ENCODE results near the gene PLIN1.

Gene PLIN1

GRCh38 chr15:89660556-89660955, 18.6 kb downstream of the PLIN1 start:
- peaks cover 37% of the 10 kb centered on the region for H3K4me1 ChIP-seq (ENCODE audit: control insufficient read depth, insufficient read depth, low read length)

GRCh38 chr15:89659295-89659694, 19.9 kb downstream of the PLIN1 start:
- no peaks in the 10 kb centered on the region for H3K27me3 ChIP-seq (ENCODE audit: control insufficient read depth, insufficient read depth, low read length)

More at GRCh38 chr15:89660556-89660955, 18.6 kb downstream of the PLIN1 start:
- Histone ChIP-seq H3K4me3 (ENCODE audit: low read length) (no peak overlapping the region), H3K9ac (ENCODE audit: low read depth, low read length) (no peak overlapping the region), H3K9me3 (replicated peaks; ENCODE audit: low read length) (no peaks in the 10 kb centered on the region), H3K36me3 (ENCODE audit: insufficient read depth, low read length) (no peaks in the 10 kb centered on the region), H3K27me3 (ENCODE audit: control insufficient read depth, insufficient read depth, low read length) (no peaks in the 10 kb centered on the region), H3K4me2 (ENCODE audit: low read length) (no peak overlapping the region)

DNA sequence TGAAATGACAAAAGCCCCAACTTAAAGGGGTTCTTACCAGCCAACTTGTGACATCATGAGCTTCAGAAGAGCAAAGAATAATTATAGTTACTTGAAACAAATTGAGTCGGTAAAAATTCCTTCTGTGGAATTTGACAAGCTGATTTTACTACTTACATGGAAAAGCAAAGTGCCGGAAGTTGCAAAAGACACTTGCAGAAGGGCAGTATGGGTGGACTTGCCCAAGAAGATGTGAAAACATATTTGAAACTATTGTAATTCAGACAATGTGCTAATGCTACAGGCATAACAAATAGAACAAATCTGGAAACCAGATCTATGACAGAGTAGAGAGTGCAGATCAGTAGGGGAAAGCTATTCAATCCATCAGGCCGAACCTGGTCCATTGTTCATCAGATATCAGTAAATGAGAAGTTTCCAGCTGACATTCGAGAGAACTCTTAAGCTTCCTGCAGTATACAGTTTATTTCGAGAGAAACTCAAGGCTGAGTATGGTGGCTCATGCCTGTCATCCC, 21.4 kb downstream of the PLIN1 start:
- H3K4me2 ChIP-seq (ENCODE audit: low read length), result no peak overlapping the region
- peaks cover 30% of the 10 kb centered on the region for H3K4me1 ChIP-seq (ENCODE audit: control insufficient read depth, insufficient read depth, low read length)
- H3K9ac ChIP-seq (ENCODE audit: low read depth, low read length), result no peak overlapping the region
- no peaks in the 10 kb centered on the region for H3K9me3 ChIP-seq (replicated peaks; ENCODE audit: low read length)
- no peaks in the 10 kb centered on the region for H3K36me3 ChIP-seq (ENCODE audit: insufficient read depth, low read length)
- H3K4me3 ChIP-seq (ENCODE audit: low read length), result no peak overlapping the region
- no peaks in the 10 kb centered on the region for H3K27me3 ChIP-seq (ENCODE audit: control insufficient read depth, insufficient read depth, low read length)

More at GRCh38 chr15:89659295-89659694, 19.9 kb downstream of the PLIN1 start:
- no peaks in the 10 kb centered on the region for H3K9me3 ChIP-seq (replicated peaks; ENCODE audit: low read length)
- H3K4me1 ChIP-seq (ENCODE audit: control insufficient read depth, insufficient read depth, low read length), result peaks cover 31% of the 10 kb centered on the region
- no peak overlapping the region for H3K9ac ChIP-seq (ENCODE audit: low read depth, low read length)
- no peak overlapping the region for H3K4me3 ChIP-seq (ENCODE audit: low read length)
- H3K36me3 ChIP-seq (ENCODE audit: insufficient read depth, low read length), result no peaks in the 10 kb centered on the region
- H3K4me2 ChIP-seq (ENCODE audit: low read length), result no peak overlapping the region

GRCh38 chr15:89656116-89656815, 22.9 kb downstream of the PLIN1 start:
- peaks cover 22% of the 10 kb centered on the region for H3K4me1 ChIP-seq (ENCODE audit: control insufficient read depth, insufficient read depth, low read length)
- no peaks in the 10 kb centered on the region for H3K27me3 ChIP-seq (ENCODE audit: control insufficient read depth, insufficient read depth, low read length)
- H3K36me3 ChIP-seq (ENCODE audit: insufficient read depth, low read length), result peaks cover 5% of the 10 kb centered on the region

GRCh38 chr15:89654847-89655805, 24.0 kb downstream of the PLIN1 start, which contains the start of gene KIF7:
Gene KIF7 (minus strand): TSS chr15:89655467. CDS start chr15:89652930, 2,537 bp downstream.
- Histone ChIP-seq H3K36me3 (ENCODE audit: insufficient read depth, low read length) (peaks cover 6% of the 10 kb centered on the region), H3K9ac (ENCODE audit: low read depth, low read length) (peak within 1 kb of the TSS; percentile 91), H3K4me2 (ENCODE audit: low read length) (peak within 1 kb of the TSS; percentile 92), H3K27me3 (ENCODE audit: control insufficient read depth, insufficient read depth, low read length) (no peaks in the 10 kb centered on the region), H3K4me1 (ENCODE audit: control insufficient read depth, insufficient read depth, low read length) (peaks cover 22% of the 10 kb centered on the region), H3K9me3 (replicated peaks; ENCODE audit: low read length) (no peaks in the 10 kb centered on the region), H3K4me3 (ENCODE audit: low read length) (peak within 1 kb of the TSS; percentile 78)

More at GRCh38 chr15:89656116-89656815, 22.9 kb downstream of the PLIN1 start:
- H3K9me3 ChIP-seq (replicated peaks; ENCODE audit: low read length), result no peaks in the 10 kb centered on the region
- no peak overlapping the region for H3K4me2 ChIP-seq (ENCODE audit: low read length)
- no peak overlapping the region for H3K9ac ChIP-seq (ENCODE audit: low read depth, low read length)
- H3K4me3 ChIP-seq (ENCODE audit: low read length), result no peak overlapping the region

- Histone ChIP-seq H3K4me1 (ENCODE audit: control insufficient read depth, insufficient read depth, low read length) (peaks cover 22% of the 10 kb centered on the region), H3K27me3 (ENCODE audit: control insufficient read depth, insufficient read depth, low read length) (no peaks in the 10 kb centered on the region), H3K4me3 (ENCODE audit: low read length) (peak overlapping the region; percentile 78), H3K4me2 (ENCODE audit: low read length) (peak overlapping the region; percentile 92), H3K36me3 (ENCODE audit: insufficient read depth, low read length) (peaks cover 12% of the 10 kb centered on the region), H3K9ac (ENCODE audit: low read depth, low read length) (peak overlapping the region; percentile 91), H3K9me3 (replicated peaks; ENCODE audit: low read length) (no peaks in the 10 kb centered on the region)
These were observed 24.8 kb downstream of the PLIN1 start for GRCh38 chr15:89654301-89654761.

GRCh38 chr15:89653578-89653977, 25.6 kb downstream of the PLIN1 start:
- peaks cover 14% of the 10 kb centered on the region for H3K36me3 ChIP-seq (ENCODE audit: insufficient read depth, low read length)
- H3K9me3 ChIP-seq (replicated peaks; ENCODE audit: low read length), result no peaks in the 10 kb centered on the region
- H3K4me3 ChIP-seq (ENCODE audit: low read length), result no peak overlapping the region
- peaks cover 22% of the 10 kb centered on the region for H3K4me1 ChIP-seq (ENCODE audit: control insufficient read depth, insufficient read depth, low read length)
- H3K9ac ChIP-seq (ENCODE audit: low read depth, low read length), result no peak overlapping the region
- no peaks in the 10 kb centered on the region for H3K27me3 ChIP-seq (ENCODE audit: control insufficient read depth, insufficient read depth, low read length)
- H3K4me2 ChIP-seq (ENCODE audit: low read length), result no peak overlapping the region

DNA sequence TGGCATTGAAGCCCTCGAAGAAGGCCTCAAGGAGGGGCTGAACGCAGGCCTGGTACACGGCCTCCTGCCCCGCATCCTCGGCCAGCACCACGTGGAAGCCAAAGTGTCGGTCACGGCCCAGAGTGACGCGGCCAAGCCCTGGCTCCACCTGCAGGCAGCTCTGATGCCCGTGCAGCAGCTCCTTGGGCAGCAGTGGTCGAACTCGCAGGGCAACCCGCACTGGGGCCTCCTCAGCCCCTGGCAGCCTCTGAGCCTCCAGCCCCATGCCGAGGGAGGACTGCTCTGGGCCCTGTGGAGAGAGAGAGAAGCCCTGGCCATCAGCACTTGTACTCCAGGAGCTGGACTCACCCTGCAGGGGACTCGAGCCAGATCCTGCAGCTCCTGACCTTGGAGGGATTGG, 26.5 kb downstream of the PLIN1 start:
- Histone ChIP-seq H3K4me3 (ENCODE audit: low read length) (no peak overlapping the region), H3K9me3 (replicated peaks; ENCODE audit: low read length) (no peaks in the 10 kb centered on the region), H3K9ac (ENCODE audit: low read depth, low read length) (no peak overlapping the region), H3K4me2 (ENCODE audit: low read length) (no peak overlapping the region), H3K36me3 (ENCODE audit: insufficient read depth, low read length) (peaks cover 17% of the 10 kb centered on the region), H3K4me1 (ENCODE audit: control insufficient read depth, insufficient read depth, low read length) (peaks cover 22% of the 10 kb centered on the region), H3K27me3 (ENCODE audit: control insufficient read depth, insufficient read depth, low read length) (no peaks in the 10 kb centered on the region)

- peaks cover 17% of the 10 kb centered on the region for H3K36me3 ChIP-seq (ENCODE audit: insufficient read depth, low read length)
- H3K9me3 ChIP-seq (replicated peaks; ENCODE audit: low read length), result no peaks in the 10 kb centered on the region
- H3K9ac ChIP-seq (ENCODE audit: low read depth, low read length), result no peak overlapping the region
- peaks cover 22% of the 10 kb centered on the region for H3K4me1 ChIP-seq (ENCODE audit: control insufficient read depth, insufficient read depth, low read length)
- H3K4me3 ChIP-seq (ENCODE audit: low read length), result no peak overlapping the region
- H3K27me3 ChIP-seq (ENCODE audit: control insufficient read depth, insufficient read depth, low read length), result no peaks in the 10 kb centered on the region
- H3K4me2 ChIP-seq (ENCODE audit: low read length), result no peak overlapping the region
These were observed 27.0 kb downstream of the PLIN1 start for GRCh38 chr15:89652131-89652530.

- Histone ChIP-seq H3K9me3 (replicated peaks; ENCODE audit: low read length) (no peaks in the 10 kb centered on the region), H3K36me3 (ENCODE audit: insufficient read depth, low read length) (peaks cover 29% of the 10 kb centered on the region)
These were observed 29.5 kb downstream of the PLIN1 start for GRCh38 chr15:89649716-89650115.

DNA sequence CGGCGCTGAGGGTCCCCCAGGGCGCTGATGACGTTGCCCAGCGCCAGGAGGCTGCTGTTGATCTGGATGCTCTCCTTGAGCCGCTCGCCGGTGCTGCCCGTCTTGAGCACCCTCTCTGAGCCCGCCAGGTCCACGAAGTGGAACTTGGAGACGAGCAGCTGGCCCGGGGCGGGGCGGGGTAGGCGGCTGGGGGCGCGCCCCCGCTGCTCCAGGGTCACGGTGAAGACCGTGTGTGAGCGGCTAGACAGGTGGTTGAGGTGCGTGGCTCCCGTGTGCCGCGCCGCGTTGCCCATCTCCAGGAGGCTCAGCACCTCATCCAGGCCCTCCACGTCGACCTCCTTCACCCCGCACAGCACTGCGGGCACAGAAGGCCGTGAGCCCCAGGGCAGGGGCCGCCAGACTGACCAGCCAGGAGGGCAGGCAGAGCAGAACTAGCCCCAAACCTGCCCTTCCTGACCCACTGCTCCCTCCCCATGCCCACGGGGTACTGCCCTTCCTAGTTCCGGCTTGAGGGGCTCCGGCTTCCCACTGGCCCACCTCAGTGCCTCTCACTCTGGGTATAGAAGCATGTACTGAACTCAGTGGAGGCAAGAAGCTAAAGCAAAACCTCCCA, 30.0 kb downstream of the PLIN1 start:
- Histone ChIP-seq H3K4me3 (ENCODE audit: low read length) (no peak overlapping the region), H3K36me3 (ENCODE audit: insufficient read depth, low read length) (peaks cover 31% of the 10 kb centered on the region), H3K27me3 (ENCODE audit: control insufficient read depth, insufficient read depth, low read length) (no peaks in the 10 kb centered on the region), H3K9me3 (replicated peaks; ENCODE audit: low read length) (no peaks in the 10 kb centered on the region), H3K9ac (ENCODE audit: low read depth, low read length) (no peak overlapping the region), H3K4me1 (ENCODE audit: control insufficient read depth, insufficient read depth, low read length) (peaks cover 5% of the 10 kb centered on the region), H3K4me2 (ENCODE audit: low read length) (no peak overlapping the region)

More at GRCh38 chr15:89649716-89650115, 29.5 kb downstream of the PLIN1 start:
- H3K4me2 ChIP-seq (ENCODE audit: low read length), result no peak overlapping the region
- no peak overlapping the region for H3K9ac ChIP-seq (ENCODE audit: low read depth, low read length)
- H3K4me1 ChIP-seq (ENCODE audit: control insufficient read depth, insufficient read depth, low read length), result peaks cover 9% of the 10 kb centered on the region
- H3K27me3 ChIP-seq (ENCODE audit: control insufficient read depth, insufficient read depth, low read length), result no peaks in the 10 kb centered on the region
- no peak overlapping the region for H3K4me3 ChIP-seq (ENCODE audit: low read length)
